GM12874 (cell line): ENCODE results near the gene MORN4.

Experiments used
- TF ChIP-seq, protein P1 (sequence below): IDR thresholded peaks from 2 replicates; pipeline ENCODE4 v1.5.1; 2011; ENCODE audit warnings: low read depth, mild to moderate bottlenecking, control low read depth, low read length, moderate library complexity; ENCODE audit not compliant: insufficient read depth

Gene MORN4

DNA sequence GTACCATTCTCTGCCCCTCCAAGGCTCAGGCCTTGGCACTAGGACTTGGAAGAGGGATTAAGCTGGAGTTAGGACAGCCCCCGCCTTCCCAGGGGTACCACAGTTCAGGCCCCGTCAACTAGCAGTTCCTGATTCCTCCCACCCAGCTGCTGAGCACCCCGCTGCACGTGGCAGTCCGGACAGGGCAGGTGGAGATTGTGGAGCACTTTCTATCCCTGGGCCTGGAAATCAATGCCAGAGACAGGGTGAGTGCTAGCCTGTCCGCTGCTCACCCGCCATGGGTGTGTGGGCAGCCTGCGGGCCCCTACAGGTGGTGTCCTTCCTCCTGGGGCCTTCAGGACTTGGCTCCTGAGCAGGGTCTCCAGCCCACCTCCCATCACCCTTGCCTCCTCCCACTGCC lies 51.1 kb downstream of the MORN4 start:
- TF ChIP-seq, protein P1, sequence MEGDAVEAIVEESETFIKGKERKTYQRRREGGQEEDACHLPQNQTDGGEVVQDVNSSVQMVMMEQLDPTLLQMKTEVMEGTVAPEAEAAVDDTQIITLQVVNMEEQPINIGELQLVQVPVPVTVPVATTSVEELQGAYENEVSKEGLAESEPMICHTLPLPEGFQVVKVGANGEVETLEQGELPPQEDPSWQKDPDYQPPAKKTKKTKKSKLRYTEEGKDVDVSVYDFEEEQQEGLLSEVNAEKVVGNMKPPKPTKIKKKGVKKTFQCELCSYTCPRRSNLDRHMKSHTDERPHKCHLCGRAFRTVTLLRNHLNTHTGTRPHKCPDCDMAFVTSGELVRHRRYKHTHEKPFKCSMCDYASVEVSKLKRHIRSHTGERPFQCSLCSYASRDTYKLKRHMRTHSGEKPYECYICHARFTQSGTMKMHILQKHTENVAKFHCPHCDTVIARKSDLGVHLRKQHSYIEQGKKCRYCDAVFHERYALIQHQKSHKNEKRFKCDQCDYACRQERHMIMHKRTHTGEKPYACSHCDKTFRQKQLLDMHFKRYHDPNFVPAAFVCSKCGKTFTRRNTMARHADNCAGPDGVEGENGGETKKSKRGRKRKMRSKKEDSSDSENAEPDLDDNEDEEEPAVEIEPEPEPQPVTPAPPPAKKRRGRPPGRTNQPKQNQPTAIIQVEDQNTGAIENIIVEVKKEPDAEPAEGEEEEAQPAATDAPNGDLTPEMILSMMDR = no peak

DNA sequence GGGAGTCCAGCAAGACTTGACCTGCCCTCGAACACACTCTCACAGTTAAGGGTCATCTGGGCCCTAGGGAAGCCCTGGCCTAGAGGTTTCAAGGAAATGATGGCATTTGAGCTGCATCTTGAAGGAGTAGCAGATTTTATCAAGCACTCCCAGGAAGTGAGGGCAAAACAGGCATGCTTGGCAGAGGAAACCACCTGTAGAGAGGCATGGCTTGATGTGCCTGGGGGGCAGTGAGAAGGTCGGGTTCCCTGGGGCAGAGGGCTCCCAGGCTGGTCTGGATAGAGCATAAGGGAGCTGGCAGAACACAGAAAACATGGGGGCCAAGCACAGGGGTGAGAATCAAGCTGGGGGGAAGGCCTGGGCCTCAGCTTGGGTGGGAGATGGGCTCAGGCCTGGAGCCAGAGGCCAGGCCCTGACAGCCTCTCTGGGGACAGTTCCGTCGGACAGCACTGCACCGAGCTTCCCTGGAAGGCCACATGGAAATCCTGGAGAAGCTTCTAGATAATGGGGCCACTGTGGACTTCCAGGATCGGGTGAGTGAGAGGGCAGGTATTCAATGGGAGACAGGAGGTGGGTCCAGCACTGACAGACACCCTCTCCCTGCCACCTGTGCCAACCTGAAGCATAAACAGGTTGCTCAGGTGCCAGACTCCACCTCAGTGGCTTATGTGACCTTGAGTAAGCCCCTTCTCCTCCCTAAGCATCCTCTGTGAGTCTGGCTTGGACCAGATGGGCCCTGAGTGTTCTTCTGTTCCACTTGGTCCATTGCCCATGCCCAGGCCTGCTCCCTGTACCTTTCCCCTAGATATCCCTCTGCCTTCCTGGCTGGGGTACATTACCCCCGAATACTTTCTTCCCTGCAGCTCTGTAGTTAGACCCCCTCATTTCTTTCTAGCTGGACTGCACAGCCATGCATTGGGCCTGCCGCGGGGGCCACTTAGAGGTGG lies 52.6 kb downstream of the MORN4 start:
- TF ChIP-seq, protein P1 = no peak

DNA sequence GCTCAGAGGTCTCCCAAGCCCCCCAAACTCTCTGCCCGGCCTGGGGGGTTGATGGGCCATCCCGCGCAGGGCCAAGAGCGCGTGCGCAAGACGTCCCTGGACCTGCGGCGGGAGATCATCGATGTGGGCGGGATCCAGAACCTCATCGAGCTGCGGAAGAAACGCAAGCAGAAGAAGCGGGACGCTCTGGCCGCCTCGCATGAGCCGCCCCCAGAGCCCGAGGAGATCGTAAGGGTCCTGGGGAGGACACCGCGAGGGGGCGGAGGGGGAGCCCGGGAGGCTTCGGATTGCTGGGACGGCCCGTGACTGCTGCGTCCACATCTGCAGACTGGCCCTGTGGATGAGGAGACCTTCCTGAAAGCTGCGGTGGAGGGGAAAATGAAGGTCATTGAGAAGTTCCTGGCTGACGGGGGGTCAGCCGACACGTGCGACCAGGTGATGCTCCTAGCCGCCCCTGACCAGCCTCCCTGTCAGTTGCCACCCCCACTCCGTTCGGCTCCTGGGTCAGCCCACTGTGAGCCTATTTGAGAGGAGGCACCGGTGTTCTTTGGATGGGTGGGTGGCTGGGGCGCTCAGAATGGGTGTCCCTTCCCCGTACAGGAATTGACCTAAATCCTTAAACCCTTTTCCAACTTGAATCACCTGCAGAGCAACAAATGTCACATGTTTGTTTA lies 55.0 kb downstream of the MORN4 start:
- TF ChIP-seq, protein P1 = no peak

GRCh38 chr10:97577701-97578100 lies 55.6 kb downstream of the MORN4 start:
- TF ChIP-seq, protein P1 = no peak

DNA sequence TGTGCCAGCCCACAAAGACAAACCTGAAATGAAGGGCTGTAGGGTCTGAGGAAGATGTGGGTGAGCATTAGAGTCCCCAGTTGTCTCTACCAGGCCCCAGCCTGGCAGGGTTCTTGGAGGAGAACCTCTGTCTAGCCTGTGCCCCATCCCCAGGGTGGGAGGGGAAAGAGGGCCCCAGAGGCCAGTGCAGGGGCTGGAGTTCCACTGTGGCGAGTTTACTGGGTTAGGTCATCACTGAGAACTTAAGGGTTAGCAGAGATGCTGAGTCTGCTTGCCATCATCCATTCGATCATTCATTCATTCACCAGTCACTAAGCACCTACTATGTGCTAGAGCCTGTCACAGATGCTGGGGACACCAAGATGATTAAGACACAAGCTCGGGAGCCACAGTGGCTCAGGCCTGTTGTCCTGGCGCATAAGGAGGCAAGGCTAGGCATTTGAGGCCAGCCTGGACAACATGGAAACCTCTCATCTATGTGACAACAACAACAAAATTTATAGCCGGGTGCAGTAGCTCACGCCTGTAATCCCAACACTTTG lies 58.1 kb downstream of the MORN4 start:
- TF ChIP-seq, protein P1 = no peak

GRCh38 chr10:97574374-97575126 lies 58.8 kb downstream of the MORN4 start:
- TF ChIP-seq, protein P1 = no peak
